HUDEP-2 (cell line): ENCODE measurements around the gene CGREF1.
A peak's percentile ranks its signal among the peaks of the same experiment; 100 is the strongest.

Source experiments
- DNase-seq, 76 experiments: peaks; one replicate each; lab custom pipeline; 2025; ENCODE audit not compliant: unreplicated experiment in 76 of 76; lab: John Stamatoyannopoulos, UW

Gene CGREF1

GRCh38 chr2:27054721-27055120, 64.2 kb downstream of the CGREF1 start:
- no peak for DNase-seq

- DNase-seq: no peak
Observed at GRCh38 chr2:27053776-27054175, 65.2 kb downstream of the CGREF1 start.

- DNase-seq: no peak
Observed at GRCh38 chr2:27053321-27053720, 65.6 kb downstream of the CGREF1 start.

GRCh38 chr2:27051902-27052645, 66.9 kb downstream of the CGREF1 start:
- peak in 3 of 76 experiments; percentile 27 to 43 (median 42) for DNase-seq

- DNase-seq: peak; percentile 48 to 99 (median 93)
Observed at GRCh38 chr2:27050996-27051901, 67.7 kb downstream of the CGREF1 start, which contains the start of gene AGBL5. TSS of gene AGBL5 (plus strand) at chr2:27051668. CDS start at chr2:27052959, 1,291 bp downstream.
